Bronchial epithelial cell (primary cell): Measurements from ENCODE around the gene KAT14. TPM values are rescaled to one million over a fixed set of nuclear protein-coding genes. Genes with fewer than 3 reads are reported as not detected.

Source experiments
- DNase-seq: peaks from one replicate; pipeline ENCODE4 v3.0.0-alpha.2; 2010; ENCODE audit warnings: low read depth
- FAIRE-seq: peaks from 2 replicates; lab custom pipeline; 2011; peaks lifted over from hg19 to GRCh38; lab: Jason Lieb, UNC
- H3K27me3 ChIP-seq: 2 replicates; pipeline ENCODE4 v1.5.1; 2011; ENCODE audit warnings: low read length; ENCODE audit not compliant: control insufficient read depth, insufficient read depth
- H3K36me3 ChIP-seq: 2 replicates; pipeline ENCODE4 v1.5.1; 2011; ENCODE audit warnings: low read length; ENCODE audit not compliant: control insufficient read depth, insufficient read depth
- H3K4me3 ChIP-seq: 2 replicates; pipeline ENCODE4 v1.5.1; 2011; ENCODE audit warnings: mild to moderate bottlenecking, low read depth, low read length, control low read depth
- CTCF ChIP-seq: IDR thresholded peaks from 2 replicates; pipeline ENCODE4 v1.5.1; 2011; ENCODE audit warnings: mild to moderate bottlenecking, moderate library complexity, low read length, control low read depth, inconsistent platforms; ENCODE audit not compliant: insufficient read depth, severe bottlenecking
- total RNA-seq: library from RNA; depleted of rRNA; stranded (reverse); fragments of >200 nt; gene quantifications from 2 replicates; pipeline ENCODE4 v1.2.1, GENCODE V29; 2014

The KAT14 gene
- total RNA-seq, 1 donor from 2014 or later = 11.6 TPM

DNA sequence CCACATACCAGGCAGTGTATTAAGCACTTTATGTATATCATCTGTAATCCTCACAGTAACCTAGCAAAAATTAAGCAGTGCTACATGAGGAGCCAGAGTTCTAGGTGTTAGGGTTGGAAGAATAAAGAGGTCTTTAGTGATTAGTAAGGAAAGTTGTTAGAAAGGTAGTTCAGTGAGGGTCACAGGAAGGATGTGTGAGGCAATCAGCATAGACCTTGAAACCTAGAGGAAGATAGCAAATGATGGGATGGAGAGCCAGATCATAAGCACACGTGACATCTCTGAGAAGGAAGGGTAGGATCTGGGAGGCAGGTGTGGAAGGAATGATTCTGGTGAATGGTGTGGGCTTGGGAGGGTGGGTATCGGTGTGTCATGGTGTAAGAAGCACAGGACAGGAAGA lies 2.2 kb downstream of the KAT14 start:
- peaks cover 2% of the 10 kb centered on the region for H3K36me3 ChIP-seq
- FAIRE-seq (no peak), DNase-seq (no peak)
- no peak overlapping the region for H3K4me3 ChIP-seq
- no peaks in the 10 kb centered on the region for H3K27me3 ChIP-seq
- TF ChIP-seq CTCF = no peak

GRCh38 chr20:18144541-18145099 lies 7.0 kb downstream of the KAT14 start:
- no peak for FAIRE-seq
- no peaks in the 10 kb centered on the region for H3K27me3 ChIP-seq
- H3K4me3 ChIP-seq = no peak overlapping the region
- DNase-seq = peak; percentile 73
- H3K36me3 ChIP-seq = peaks cover 3% of the 10 kb centered on the region
- no peak for TF ChIP-seq CTCF

GRCh38 chr20:18154342-18154741 lies 16.7 kb downstream of the KAT14 start:
- no peak overlapping the region for H3K4me3 ChIP-seq
- DNase-seq = no peak
- no peaks in the 10 kb centered on the region for H3K36me3 ChIP-seq
- FAIRE-seq = no peak
- H3K27me3 ChIP-seq = no peaks in the 10 kb centered on the region
- no peak for TF ChIP-seq CTCF

DNA sequence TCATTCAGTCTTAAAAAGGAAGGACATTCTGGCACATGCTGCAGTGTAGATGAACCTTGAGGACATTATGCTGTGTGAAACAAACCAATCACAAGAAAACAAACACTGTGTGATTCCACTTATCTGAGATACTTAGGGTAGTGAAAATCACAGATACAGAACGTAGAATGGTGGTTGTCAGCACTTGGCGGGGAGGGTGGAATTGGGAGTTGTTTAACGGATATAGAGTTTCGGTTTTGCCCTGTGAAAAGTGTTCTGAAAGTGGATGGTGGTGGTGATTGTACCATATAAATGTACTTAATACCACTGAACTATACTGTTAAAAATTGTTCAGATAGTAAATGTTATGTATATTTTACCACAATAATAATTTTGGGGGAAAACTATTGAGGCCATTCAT lies 18.4 kb downstream of the KAT14 start:
- DNase-seq (no peak), FAIRE-seq (no peak)
- no peaks in the 10 kb centered on the region for H3K36me3 ChIP-seq
- no peak for TF ChIP-seq CTCF
- H3K4me3 ChIP-seq = no peak overlapping the region
- H3K27me3 ChIP-seq = no peaks in the 10 kb centered on the region

DNA sequence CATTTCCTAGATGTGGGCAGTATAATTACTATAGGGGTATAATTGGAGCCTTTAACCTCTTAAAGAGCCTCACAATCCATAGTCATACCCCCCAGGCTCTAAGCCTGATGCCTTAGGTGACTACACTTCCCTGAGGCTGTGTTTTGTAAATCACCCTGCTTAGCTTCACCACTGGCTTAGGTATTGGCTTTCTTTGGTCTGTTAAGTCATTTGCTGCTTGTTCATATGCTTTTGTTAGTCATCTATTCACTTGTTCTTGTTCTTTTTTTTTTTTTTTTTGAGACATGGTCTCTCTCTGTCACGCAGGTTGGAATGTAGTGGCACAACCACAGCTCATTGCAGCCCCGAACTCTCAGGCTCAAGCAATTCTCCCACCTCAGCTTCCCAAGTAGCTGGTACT lies 26.7 kb downstream of the KAT14 start:
- TF ChIP-seq CTCF = no peak
- H3K27me3 ChIP-seq = no peaks in the 10 kb centered on the region
- DNase-seq (peak; percentile 90), FAIRE-seq (no peak)
- H3K36me3 ChIP-seq = peaks cover 7% of the 10 kb centered on the region
- H3K4me3 ChIP-seq = no peak overlapping the region

DNA sequence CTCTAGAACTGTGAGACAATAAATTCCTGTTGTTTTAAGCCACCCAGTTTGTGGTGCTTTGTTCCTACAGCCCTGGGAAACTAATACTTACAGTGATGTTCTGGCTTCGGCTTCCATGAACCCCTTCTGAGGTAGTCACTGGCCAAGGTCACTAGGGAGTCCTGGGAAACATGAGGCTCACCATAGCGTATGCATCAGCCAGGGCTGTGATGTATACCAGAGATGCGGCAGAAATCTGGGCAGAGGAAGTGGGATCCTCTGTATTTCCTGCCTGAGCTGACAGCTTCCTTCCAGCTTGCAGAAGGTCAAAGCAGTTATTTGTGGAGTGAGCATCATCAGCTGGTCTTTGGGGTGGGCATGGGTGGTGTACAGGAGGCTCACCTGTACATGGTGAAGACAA lies 27.9 kb downstream of the KAT14 start:
- TF ChIP-seq CTCF = no peak
- DNase-seq (no peak), FAIRE-seq (peak; percentile 52)
- no peak overlapping the region for H3K4me3 ChIP-seq
- no peaks in the 10 kb centered on the region for H3K27me3 ChIP-seq
- peaks cover 7% of the 10 kb centered on the region for H3K36me3 ChIP-seq
